HG03565 (cell line): ENCODE measurements around the gene CRB2.

Source experiments
- ATAC-seq: cut with Tn5 transposase; IDR thresholded peaks from one replicate; pipeline ENCODE4 v1.9.1; 2021; ENCODE audit warnings: mild to moderate bottlenecking, moderate library complexity; ENCODE audit not compliant: unreplicated experiment

CRB2 gene

GRCh38 chr9:123418506-123418905 is 62.5 kb downstream of the CRB2 start:
- no peak for ATAC-seq

GRCh38 chr9:123419091-123419490 is 63.1 kb downstream of the CRB2 start:
- ATAC-seq, result no peak

- ATAC-seq, result no peak
These were observed 64.0 kb downstream of the CRB2 start for GRCh38 chr9:123419721-123420591.

- no peak for ATAC-seq
These were observed 64.7 kb downstream of the CRB2 start for GRCh38 chr9:123420592-123421111.

- no peak for ATAC-seq
These were observed 65.2 kb downstream of the CRB2 start for GRCh38 chr9:123421186-123421585.

GRCh38 chr9:123421801-123422455 is 65.9 kb downstream of the CRB2 start:
- no peak for ATAC-seq

- ATAC-seq, result no peak
These were observed 66.8 kb downstream of the CRB2 start for GRCh38 chr9:123422635-123423310.

GRCh38 chr9:123423311-123423640 is 67.3 kb downstream of the CRB2 start:
- no peak for ATAC-seq

- ATAC-seq, result no peak
These were observed 68.1 kb downstream of the CRB2 start for GRCh38 chr9:123424131-123424530.

GRCh38 chr9:123424552-123425225 is 68.7 kb downstream of the CRB2 start:
- no peak for ATAC-seq

- ATAC-seq, result no peak
These were observed 69.3 kb downstream of the CRB2 start for GRCh38 chr9:123425261-123425821.

GRCh38 chr9:123425836-123426365 is 69.9 kb downstream of the CRB2 start:
- ATAC-seq, result no peak

- ATAC-seq, result peak; percentile 56
These were observed 70.4 kb downstream of the CRB2 start for GRCh38 chr9:123426406-123426805.
